K562 (cell line): ENCODE measurements around the gene NPEPPS. TPM values are rescaled to one million over a fixed set of nuclear protein-coding genes. Genes with fewer than 3 reads are reported as not detected.

ENCODE experiments used
- ARNT ChIP-seq, 2 experiments: fragments of 450-650 bp; IDR thresholded peaks; 2 replicates each; pipeline ENCODE4 v1.6.1; 2016; ENCODE audit warnings: mild to moderate bottlenecking in 1 of 2
- CCAR2 ChIP-seq: fragments of 200-400 bp; formaldehyde crosslinking; IDR thresholded peaks from 2 replicates; pipeline ENCODE4 v1.6.1; 2017; ENCODE audit warnings: mild to moderate bottlenecking, low read depth, low read length
- CHD2 ChIP-seq: IDR thresholded peaks from 2 replicates; pipeline ENCODE4 v1.6.1; 2011; ENCODE audit warnings: low read depth, low read length
- E2F3 ChIP-seq: fragments of 250-450 bp; sonication (Bioruptor Pico); IDR thresholded peaks from 2 replicates; pipeline ENCODE4 v1.4.0; 2020; ENCODE audit warnings: mild to moderate bottlenecking
- GATA2 ChIP-seq: sonication (generic); formaldehyde crosslinking; IDR thresholded peaks from 2 replicates; pipeline ENCODE4 v1.4.0; 2020; ENCODE audit warnings: mild to moderate bottlenecking, missing genetic modification reagents
- HMG20B ChIP-seq: fragments of 250-450 bp; sonication (Bioruptor Pico); IDR thresholded peaks from 2 replicates; pipeline ENCODE4 v1.5.0; 2021; ENCODE audit warnings: mild to moderate bottlenecking
- MAZ ChIP-seq, 2 experiments: fragments of 450-650 bp in 1 of 2; sonication (generic) in 1 of 2; formaldehyde crosslinking; IDR thresholded peaks in 1 of 2; conservative IDR thresholded peaks in 1 of 2; 2 replicates each; pipeline versions ENCODE4 v1.4.0 to v1.5.0; 2020; ENCODE audit warnings: mild to moderate bottlenecking in 1 of 2, missing genetic modification reagents in 1 of 2
- PCBP1 ChIP-seq: fragments of 200-400 bp; formaldehyde crosslinking; IDR thresholded peaks from 2 replicates; pipeline ENCODE4 v1.6.1; 2018; ENCODE audit warnings: mild to moderate bottlenecking, low read depth, low read length; ENCODE audit not compliant: poor library complexity, severe bottlenecking
- RB1 ChIP-seq: fragments of 450-650 bp; IDR thresholded peaks from 2 replicates; pipeline ENCODE4 v1.6.1; 2017; ENCODE audit warnings: low read depth, mild to moderate bottlenecking
- RBM34 ChIP-seq: fragments of 200-400 bp; formaldehyde crosslinking; IDR thresholded peaks from 2 replicates; pipeline ENCODE4 v1.6.1; 2018; ENCODE audit warnings: low read length, borderline replicate concordance; ENCODE audit not compliant: insufficient read depth
- SOX6 ChIP-seq: fragments of 450-650 bp; IDR thresholded peaks from 2 replicates; pipeline ENCODE4 v1.6.1; 2014; ENCODE audit warnings: mild to moderate bottlenecking
- ZKSCAN3 ChIP-seq: fragments of 250-450 bp; sonication (Bioruptor Pico); IDR thresholded peaks from 2 replicates; pipeline ENCODE4 v1.4.0; 2020
- ZNF436 ChIP-seq: fragments of 250-450, 450-650 bp; sonication (Bioruptor Pico); formaldehyde crosslinking; IDR thresholded peaks from 2 replicates; pipeline ENCODE4 v1.7.0; 2020; ENCODE audit warnings: mild to moderate bottlenecking
- ZNF589 ChIP-seq: fragments of 200-800 bp; sonication (Bioruptor generic); IDR thresholded peaks from 2 replicates; pipeline ENCODE4 v1.6.1; 2016; ENCODE audit warnings: low read depth, missing genetic modification characterization, missing compliant biosample characterization
- polyA plus RNA-seq, 8 experiments: library from polyadenylated mRNA; depleted of rRNA in 4 of 8; stranded (reverse) in 5 of 8; unstranded in 3 of 8; fragments of >200 nt; fragmentation: Nextera tagmentation in 2 of 8; fragmentation: Illumina TruSeq in 1 of 8; extraction: Ambion mirVana in 2 of 8; extraction: Trizol in 1 of 8; gene quantifications; 2 replicates each; pipeline versions ENCODE4 v1.2.1 to v1.2.3, GENCODE V29; 2011 to 2014; ENCODE audit warnings: inconsistent platforms in 1 of 8, missing spikeins in 1 of 8
- total RNA-seq, 7 experiments: library from RNA; depleted of rRNA in 6 of 7; stranded (reverse); fragments of >200 nt in 6 of 7; fragmentation: Illumina TruSeq in 2 of 7; extraction: Trizol in 2 of 7; gene quantifications; 2 replicates each; pipeline versions ENCODE4 v1.2.1 to v1.2.3, GENCODE V29; 2011 to 2021; ENCODE audit warnings: low replicate concordance in 1 of 7
- TF ChIP-seq, protein P1 (sequence below), 2 experiments: fragments of 150-350 bp in 1 of 2; IDR thresholded peaks; 2 replicates each; pipeline ENCODE4 v1.6.1; 2012 to 2016; ENCODE audit warnings: low read depth in 2 of 2, low read length in 2 of 2, mild to moderate bottlenecking in 1 of 2, moderate library complexity in 1 of 2
- TF ChIP-seq, protein P2 (sequence below): sonication (generic); formaldehyde crosslinking; IDR thresholded peaks from 2 replicates; pipeline ENCODE4 v1.8.0; 2022; ENCODE audit warnings: missing genetic modification reagents, mild to moderate bottlenecking, moderate library complexity, borderline replicate concordance
- TF ChIP-seq, protein P3 (sequence below): sonication (generic); formaldehyde crosslinking; IDR thresholded peaks from 2 replicates; pipeline ENCODE4 v1.8.0; 2022; ENCODE audit warnings: mild to moderate bottlenecking, missing genetic modification reagents

Gene NPEPPS
- total and polyA plus RNA-seq, 9 of the 15 experiments (the other 6 are each of a cell fraction or from before 2014, with no cell fraction given) = 21.4 to 108 (median 46.0) TPM

DNA sequence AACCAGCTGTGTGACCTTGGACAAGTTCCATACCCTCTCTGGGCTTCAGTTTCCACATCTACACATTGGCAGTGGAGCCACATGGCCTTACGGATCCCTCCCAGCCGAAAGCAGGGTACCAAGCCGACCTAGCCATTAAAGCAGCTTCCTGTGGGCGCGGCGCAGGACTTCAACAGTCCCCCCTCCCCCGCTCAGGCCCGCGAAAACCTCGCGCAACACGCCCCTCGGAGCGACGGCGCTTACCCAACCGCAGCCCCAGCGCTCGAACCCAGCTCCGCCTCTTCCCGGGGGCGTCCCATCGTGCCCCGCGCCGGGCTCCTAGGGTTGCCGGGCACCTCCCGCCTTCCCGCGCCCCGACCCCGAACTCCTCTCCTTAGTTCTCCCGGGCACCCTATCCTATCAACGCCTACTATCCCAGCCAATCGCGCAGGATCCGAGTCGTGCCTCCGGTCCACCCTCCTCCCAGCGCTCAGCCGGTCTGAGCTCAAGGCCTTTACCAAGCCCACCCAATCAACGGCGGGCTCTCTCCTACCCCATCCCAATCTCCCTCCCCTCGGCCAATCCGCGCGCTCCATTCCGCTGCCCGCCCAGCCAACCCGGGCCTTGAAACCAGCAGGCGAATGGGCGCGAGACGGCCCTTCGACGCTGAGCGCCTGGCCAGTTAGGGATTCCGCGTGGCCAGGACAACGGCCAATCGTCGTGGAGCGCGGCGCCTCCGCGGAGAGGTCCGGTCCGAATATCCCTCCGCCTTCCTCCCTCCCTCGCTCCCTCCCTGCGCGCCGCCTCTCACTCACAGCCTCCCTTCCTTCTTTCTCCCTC is 118.5 kb downstream of the NPEPPS start, which contains the start of gene KPNB1 (continued):
- TF ChIP-seq, protein P1, sequence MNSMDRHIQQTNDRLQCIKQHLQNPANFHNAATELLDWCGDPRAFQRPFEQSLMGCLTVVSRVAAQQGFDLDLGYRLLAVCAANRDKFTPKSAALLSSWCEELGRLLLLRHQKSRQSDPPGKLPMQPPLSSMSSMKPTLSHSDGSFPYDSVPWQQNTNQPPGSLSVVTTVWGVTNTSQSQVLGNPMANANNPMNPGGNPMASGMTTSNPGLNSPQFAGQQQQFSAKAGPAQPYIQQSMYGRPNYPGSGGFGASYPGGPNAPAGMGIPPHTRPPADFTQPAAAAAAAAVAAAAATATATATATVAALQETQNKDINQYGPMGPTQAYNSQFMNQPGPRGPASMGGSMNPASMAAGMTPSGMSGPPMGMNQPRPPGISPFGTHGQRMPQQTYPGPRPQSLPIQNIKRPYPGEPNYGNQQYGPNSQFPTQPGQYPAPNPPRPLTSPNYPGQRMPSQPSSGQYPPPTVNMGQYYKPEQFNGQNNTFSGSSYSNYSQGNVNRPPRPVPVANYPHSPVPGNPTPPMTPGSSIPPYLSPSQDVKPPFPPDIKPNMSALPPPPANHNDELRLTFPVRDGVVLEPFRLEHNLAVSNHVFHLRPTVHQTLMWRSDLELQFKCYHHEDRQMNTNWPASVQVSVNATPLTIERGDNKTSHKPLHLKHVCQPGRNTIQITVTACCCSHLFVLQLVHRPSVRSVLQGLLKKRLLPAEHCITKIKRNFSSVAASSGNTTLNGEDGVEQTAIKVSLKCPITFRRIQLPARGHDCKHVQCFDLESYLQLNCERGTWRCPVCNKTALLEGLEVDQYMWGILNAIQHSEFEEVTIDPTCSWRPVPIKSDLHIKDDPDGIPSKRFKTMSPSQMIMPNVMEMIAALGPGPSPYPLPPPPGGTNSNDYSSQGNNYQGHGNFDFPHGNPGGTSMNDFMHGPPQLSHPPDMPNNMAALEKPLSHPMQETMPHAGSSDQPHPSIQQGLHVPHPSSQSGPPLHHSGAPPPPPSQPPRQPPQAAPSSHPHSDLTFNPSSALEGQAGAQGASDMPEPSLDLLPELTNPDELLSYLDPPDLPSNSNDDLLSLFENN (IDR thresholded peaks at IDR 0.05; ENCODE audit: low read depth in 2 of 2, low read length in 2 of 2) = peak in 1 of 2 experiments; percentile 69; a peak in 2 of 4 replicates
- TF ChIP-seq SOX6 = peak; percentile 50; the same call in 1 of the 2 replicates
- peak; percentile 99 for TF ChIP-seq MAZ (CRISPR knock-in tag; conservative IDR thresholded peaks at IDR 0.05 in 1 of 2, IDR thresholded peaks at IDR 0.05 in 1 of 2)
- TF ChIP-seq, protein P2, sequence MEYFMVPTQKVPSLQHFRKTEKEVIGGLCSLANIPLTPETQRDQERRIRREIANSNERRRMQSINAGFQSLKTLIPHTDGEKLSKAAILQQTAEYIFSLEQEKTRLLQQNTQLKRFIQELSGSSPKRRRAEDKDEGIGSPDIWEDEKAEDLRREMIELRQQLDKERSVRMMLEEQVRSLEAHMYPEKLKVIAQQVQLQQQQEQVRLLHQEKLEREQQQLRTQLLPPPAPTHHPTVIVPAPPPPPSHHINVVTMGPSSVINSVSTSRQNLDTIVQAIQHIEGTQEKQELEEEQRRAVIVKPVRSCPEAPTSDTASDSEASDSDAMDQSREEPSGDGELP (CRISPR knock-in tag) = peak; percentile 85
- TF ChIP-seq ZKSCAN3 (CRISPR knock-in tag) = no peak
- peak; percentile 93 for TF ChIP-seq RB1
- TF ChIP-seq CCAR2 = no peak
- peak; percentile 25 for TF ChIP-seq PCBP1
- TF ChIP-seq HMG20B (CRISPR knock-in tag) = no peak
- TF ChIP-seq, protein P3, sequence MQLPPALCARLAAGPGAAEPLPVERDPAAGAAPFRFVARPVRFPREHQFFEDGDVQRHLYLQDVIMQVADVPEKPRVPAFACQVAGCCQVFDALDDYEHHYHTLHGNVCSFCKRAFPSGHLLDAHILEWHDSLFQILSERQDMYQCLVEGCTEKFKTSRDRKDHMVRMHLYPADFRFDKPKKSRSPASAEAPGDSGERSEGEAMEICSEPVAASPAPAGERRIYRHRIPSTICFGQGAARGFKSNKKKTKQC (CRISPR knock-in tag) = peak; percentile 72; the same call in 1 of the 2 replicates
- TF ChIP-seq ZNF589 (CRISPR knock-in tag) = peak; percentile 98
- TF ChIP-seq E2F3 = peak; percentile 88
- no peak; a peak in 2 of 4 replicates for TF ChIP-seq ARNT (IDR thresholded peaks at IDR 0.05)
- no peak for TF ChIP-seq ZNF436 (CRISPR knock-in tag)
- TF ChIP-seq GATA2 (CRISPR knock-in tag) = no peak
- peak; percentile 93 for TF ChIP-seq CHD2
- no peak for TF ChIP-seq RBM34
- TF ChIP-seq, all 486 proteins: peak for 197
